Stimulated activated CD4-positive, alpha-beta T cell treated with anti-CD3 and anti-CD28 coated beads, Interleukin-4, amount 100 ng/mL, for 24 hours (primary cell): ENCODE results near the gene SLFN12L.
"Not testable (repeated sequence)": the region's sequence is repeated elsewhere in the genome, so short reads cannot be mapped to it uniquely, and the experiment has no call there.

ENCODE experiments used
- DNase-seq: peaks from one replicate; pipeline ENCODE4 v3.0.0-alpha.2; 2020

SLFN12L gene

DNA sequence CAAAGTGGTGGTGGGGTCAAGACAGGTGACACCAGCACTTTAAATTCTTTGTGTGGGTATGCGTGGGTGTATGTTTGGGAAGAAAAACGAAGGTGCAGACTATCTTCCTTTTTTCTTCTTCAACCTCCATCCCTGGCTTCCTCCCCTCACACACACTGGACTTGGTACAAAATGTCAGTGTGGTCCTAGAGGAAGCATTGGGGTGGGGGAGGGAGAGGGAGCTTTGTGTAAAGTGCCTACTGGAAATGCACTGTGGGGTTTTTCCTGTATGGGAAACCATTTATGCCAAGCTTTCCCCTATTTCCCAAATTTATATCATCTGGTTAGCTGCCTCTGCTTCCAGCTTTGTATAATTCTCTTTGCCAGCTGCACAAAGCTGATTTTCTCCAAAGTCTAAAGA is 44.4 kb downstream of the SLFN12L start:
- DNase-seq = no peak

- no peak for DNase-seq
These were observed 46.1 kb downstream of the SLFN12L start for GRCh38 chr17:35491417-35491816.

- DNase-seq = no peak
These were observed 47.5 kb downstream of the SLFN12L start for GRCh38 chr17:35489944-35490343.

GRCh38 chr17:35488991-35489390 is 48.5 kb downstream of the SLFN12L start:
- no peak for DNase-seq

- peak; percentile 88 for DNase-seq
These were observed 50.4 kb downstream of the SLFN12L start for GRCh38 chr17:35486920-35487732.

- DNase-seq = no peak
These were observed 58.2 kb downstream of the SLFN12L start for GRCh38 chr17:35479271-35479670.

DNA sequence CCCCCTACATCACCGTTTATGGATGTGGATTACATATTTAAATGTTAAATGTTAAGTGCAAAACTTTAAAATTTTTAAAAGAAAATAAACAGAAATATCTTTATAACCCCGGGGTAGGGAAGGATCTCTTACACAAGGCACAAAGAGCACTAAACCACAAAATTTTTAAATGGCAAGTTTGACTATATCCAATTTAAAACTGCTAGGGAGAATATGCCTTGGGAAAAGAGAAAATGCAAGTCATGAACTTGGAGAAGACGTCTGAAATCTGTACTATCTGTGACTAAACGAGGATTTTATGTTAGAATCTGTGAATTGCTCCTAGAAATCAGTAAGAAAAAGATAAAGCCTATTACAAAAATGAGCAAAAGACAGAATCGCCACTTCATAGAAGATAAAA is 60.2 kb downstream of the SLFN12L start:
- DNase-seq = no peak

- no peak for DNase-seq
These were observed 61.1 kb downstream of the SLFN12L start for GRCh38 chr17:35476283-35476820.

- no peak for DNase-seq
These were observed 69.0 kb downstream of the SLFN12L start for GRCh38 chr17:35468475-35468874.

- no peak for DNase-seq
These were observed 69.7 kb downstream of the SLFN12L start for GRCh38 chr17:35467824-35468223.

- DNase-seq = peak; percentile 31
These were observed 77.1 kb downstream of the SLFN12L start for GRCh38 chr17:35460354-35460851.

DNA sequence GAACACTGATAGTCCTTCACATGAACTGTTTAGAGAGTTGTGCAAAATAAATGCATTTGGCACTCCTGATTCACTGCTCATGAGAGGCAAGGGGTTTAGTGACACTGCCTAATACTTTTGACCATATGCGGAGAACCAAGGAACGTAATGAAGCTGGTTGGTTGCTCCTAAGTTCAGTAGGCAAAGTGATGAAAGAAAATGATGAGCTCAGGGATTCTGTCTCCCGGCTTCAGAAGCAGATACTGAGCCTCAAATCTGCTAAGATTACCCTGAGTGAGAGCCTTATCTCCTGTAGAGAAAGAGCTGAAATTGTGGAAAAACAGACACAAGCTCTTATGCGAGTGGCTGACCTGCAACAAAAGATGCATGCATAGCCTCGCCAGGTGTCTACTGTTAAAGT is 83.4 kb downstream of the SLFN12L start:
- DNase-seq = not testable (repeated sequence)

DNA sequence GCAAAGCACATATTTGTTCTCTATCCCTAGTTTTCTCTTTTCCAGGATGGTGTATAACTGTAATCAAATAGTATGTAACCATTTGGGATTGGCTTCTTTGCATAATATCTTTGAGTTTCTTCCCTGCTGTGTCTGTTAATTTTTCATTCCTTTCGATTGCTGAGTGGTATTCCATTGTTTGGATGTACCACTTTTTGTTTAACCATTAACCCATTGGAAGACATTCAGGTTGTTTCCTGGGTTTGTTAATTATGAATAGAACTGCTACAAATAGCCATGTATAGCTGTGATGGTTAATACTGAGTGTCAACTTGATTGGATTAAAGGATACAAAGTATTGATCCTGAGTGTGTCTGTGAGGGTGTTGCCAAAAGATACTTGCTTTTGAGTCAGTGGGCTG is 84.3 kb downstream of the SLFN12L start:
- no peak for DNase-seq

DNA sequence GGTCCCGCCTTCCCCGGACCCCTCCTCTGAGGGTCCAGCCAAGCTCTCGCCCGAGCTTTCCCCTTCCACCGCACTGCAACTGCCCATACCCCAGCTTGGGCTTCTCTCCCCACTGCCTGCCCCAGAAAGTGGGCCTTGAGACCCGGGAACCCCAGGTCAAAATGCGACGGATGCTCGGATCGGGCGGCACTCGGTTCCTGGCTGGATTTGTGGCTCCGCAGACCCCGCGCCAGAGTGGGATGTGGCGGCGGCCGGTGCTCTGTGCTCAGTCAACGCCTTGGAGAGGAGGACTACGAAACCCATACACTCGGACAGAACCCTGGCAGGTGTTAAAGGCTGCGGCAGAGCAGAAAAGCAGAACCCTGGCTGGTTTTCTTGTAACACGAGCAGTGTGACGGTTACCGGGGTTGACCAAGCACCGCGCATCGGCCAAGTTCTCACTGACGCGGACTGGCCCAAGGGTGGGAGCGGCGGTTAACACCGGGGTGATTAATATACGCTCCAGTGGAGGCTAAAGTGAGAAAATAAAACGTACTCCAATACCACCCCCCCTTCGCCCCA is 88.0 kb downstream of the SLFN12L start:
- DNase-seq = no peak

DNA sequence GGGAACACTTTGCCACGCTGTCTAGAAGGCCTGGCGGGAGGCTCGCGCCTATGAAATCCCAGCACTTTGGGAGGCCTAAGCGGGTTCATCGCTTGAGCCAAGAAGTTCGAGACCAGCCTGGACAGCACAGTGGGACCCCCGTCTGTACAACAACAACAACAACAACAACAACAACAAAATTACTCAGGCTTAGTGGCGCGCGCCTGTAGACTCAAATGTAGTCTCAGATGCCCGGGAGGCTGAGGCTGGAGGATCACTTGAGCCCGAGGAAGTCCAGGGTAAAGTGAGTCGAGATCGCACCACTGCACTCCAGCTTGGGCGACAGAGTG is 88.6 kb downstream of the SLFN12L start:
- no peak for DNase-seq

- peak; percentile 93 for DNase-seq
These were observed 89.1 kb downstream of the SLFN12L start, which contains the start of gene SLFN13 for GRCh38 chr17:35448214-35448898. TSS of gene SLFN13 (minus strand) at chr17:35448766. CDS start at chr17:35445680, 3,086 bp downstream.

DNA sequence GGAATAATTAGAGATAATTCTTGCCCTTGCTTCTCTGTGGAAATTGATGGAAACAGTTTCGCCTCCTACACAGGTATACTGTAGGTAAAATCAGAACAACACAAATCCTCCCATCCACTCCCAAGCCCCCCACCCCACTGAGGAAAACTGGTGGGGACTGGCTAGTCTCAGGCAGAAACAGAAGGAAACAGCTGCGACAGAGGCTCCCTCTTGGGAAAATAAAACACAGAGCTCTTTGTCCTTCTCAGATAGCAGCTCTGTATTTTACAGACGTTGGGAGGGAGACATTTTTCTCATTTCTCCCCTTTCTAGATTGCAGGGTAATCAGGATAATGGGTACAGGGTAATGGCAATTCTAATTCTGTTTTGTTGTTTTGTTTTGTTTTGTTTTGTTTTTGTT is 90.0 kb downstream of the SLFN12L start:
- no peak for DNase-seq

GRCh38 chr17:35438433-35438832 is 99.0 kb downstream of the SLFN12L start:
- DNase-seq = no peak

DNA sequence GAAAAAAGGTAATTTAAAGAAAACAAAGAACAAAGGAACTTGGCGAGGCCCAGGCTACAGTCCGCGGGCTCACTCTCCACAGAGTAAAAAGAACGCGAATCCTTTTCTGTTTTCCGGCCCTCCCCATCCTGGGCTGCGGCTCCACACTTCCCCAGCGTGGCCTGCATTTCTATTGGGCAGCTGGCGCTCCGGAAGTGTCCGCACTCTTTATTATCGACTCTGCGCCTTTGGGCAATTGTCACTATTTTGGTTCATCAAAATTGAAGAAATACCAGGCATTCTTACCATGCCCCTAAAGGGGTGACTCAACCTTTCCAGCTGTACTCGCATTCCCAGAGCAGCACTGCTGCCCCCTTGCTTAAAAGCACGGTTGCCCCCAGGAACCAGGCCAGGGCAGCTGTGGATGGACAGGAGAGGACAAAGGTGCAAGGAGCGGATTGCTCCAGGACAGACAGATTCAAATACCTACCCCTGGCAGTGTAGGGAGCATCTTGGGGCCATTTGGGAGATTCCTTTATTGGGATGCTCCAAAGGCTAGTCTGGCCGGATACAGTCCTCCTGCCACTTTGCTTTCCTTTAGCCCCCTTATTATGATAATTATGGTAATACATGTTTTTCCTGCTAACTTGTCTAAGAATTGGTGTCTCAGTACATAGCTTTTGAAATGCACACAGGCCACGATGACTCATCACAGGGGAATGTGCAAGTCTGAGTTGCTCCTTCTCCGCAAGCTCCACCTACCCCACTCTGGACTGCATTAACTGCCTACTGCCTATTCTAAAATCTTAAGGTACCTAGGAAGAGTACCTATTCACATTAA is 104.2 kb downstream of the SLFN12L start:
- DNase-seq = peak; percentile 80

DNA sequence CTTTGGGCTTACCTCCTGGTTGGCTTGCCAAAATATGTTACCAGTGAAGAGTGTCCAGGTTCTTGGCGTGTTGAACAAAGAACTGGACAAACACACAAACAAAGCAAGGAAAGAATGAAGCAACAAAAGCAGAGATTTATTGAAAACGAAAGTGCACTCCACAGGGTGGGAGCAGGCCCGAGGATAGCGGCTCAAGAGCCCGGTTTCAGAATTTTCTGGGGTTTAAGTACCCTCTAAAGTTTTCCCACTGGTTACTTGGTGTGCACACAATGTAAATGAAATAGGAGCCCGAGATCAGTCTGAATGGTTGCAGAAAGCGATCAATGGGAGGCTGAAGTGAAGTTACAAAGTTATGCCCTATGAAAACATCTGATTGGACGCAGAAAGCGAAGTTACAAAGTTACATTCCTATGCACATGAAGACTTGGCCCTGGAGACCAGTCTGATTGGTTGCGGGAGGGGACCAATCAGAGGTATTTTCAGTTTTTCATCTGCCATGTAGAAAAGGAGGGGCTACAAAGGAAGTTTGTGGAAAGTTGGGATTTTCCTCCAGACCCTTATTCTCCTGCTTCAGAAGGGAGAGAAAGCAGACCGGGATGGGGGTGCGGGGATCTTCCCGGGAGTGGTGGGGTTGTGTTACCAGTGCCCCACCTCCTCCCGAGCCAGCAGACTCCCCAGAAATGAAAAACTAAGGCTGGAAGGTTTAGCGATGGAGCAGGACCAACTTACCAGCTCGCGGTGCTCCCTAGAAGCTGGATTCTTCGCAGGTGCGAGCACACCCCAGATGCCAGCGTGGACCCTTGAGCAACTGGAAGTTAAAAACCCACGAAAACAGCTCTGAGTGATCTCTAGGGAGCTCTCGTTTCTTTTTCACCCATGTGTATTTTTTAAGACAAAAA is 105.1 kb downstream of the SLFN12L start, which contains the start of gene SLFN12:
Gene SLFN12 (minus strand): TSS at position 325 of the 899 bp plus-strand sequence. CDS start 9,472 bp downstream, outside the sequence.
- DNase-seq = peak; percentile 56

- no peak for DNase-seq
These were observed 107.8 kb downstream of the SLFN12L start for GRCh38 chr17:35429702-35430101.
